GM12878 (cell line): ENCODE data around the gene ERC1. TPM values are rescaled to one million over a fixed set of nuclear protein-coding genes. Genes with fewer than 3 reads are reported as not detected.

ENCODE experiments used
- MEF2A ChIP-seq: IDR thresholded peaks from 2 replicates; pipeline ENCODE4 v1.6.1; 2011; ENCODE audit warnings: low read depth, mild to moderate bottlenecking, low read length, moderate library complexity; ENCODE audit not compliant: insufficient read depth
- NKRF ChIP-seq: fragments of 450-650 bp; conservative IDR thresholded peaks from 2 replicates; pipeline ENCODE4 v1.6.1; 2017; ENCODE audit warnings: mild to moderate bottlenecking, moderate library complexity
- SKIL ChIP-seq: fragments of 450-650 bp; IDR thresholded peaks from 2 replicates; pipeline ENCODE4 v1.6.1; 2017; ENCODE audit warnings: mild to moderate bottlenecking, low read depth, inconsistent platforms; ENCODE audit not compliant: poor library complexity, severe bottlenecking
- SMC3 ChIP-seq: IDR thresholded peaks from 2 replicates; pipeline ENCODE4 v1.6.1; 2011; ENCODE audit warnings: low read length, improper control_type of control experiment, borderline replicate concordance
- polyA plus RNA-seq, 11 experiments: library from polyadenylated mRNA; depleted of rRNA in 4 of 11; unstranded in 6 of 11; stranded (reverse) in 5 of 11; fragments of >200 nt; fragmentation: Nextera tagmentation in 4 of 11; fragmentation: Illumina TruSeq in 1 of 11; extraction: Ambion mirVana in 4 of 11; extraction: Trizol in 1 of 11; gene quantifications; 1 replicate in 1 of 11; 2 replicates in 10 of 11; pipeline versions ENCODE4 v1.2.1 to v1.2.3, GENCODE V29; 2011 to 2016; ENCODE audit warnings: inconsistent platforms in 2 of 11, missing spikeins in 2 of 11, low read depth in 1 of 11
- total RNA-seq, 4 experiments: library from RNA; depleted of rRNA in 3 of 4; stranded (reverse); fragments of >200 nt in 3 of 4; fragmentation: Illumina TruSeq in 1 of 4; extraction: Trizol in 1 of 4; gene quantifications; 2 replicates each; pipeline versions ENCODE4 v1.2.1 to v1.2.3, GENCODE V29; 2013 to 2021
- TF ChIP-seq, protein P1 (sequence below): fragments of 150-350 bp; IDR thresholded peaks from 2 replicates; pipeline ENCODE4 v1.6.1; 2016; ENCODE audit warnings: low read depth, low read length
- TF ChIP-seq, protein P2 (sequence below): fragments of 450-650 bp; IDR thresholded peaks from 2 replicates; pipeline ENCODE4 v1.6.1; 2018; ENCODE audit warnings: mild to moderate bottlenecking, low read depth, moderate library complexity; ENCODE audit not compliant: partially characterized antibody

The ERC1 gene
- total and polyA plus RNA-seq, 10 of the 15 experiments (the other 5 are each of a cell fraction or from before 2014, with no cell fraction given), result 0.75 to 8.0 (median 5.0) TPM

DNA sequence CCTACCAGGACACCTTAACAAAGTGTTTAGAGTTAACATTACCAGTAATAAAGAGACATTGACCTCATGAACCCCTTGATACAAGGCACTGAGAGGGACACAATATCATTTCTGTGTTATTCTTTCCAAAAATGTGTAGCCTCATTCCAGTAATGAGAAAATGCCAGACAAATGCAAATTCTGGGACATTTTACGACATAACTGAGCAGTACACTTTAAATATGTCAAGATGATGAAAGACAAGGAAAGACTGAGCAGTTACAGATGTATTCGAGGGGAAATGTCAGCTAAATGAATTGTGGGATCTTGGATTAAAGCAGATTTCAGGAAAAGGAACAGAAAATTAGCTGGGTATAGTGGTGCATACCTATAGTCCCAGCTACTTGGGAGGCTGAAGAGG, 255.6 kb downstream of the ERC1 start (continued):
- TF ChIP-seq MEF2A (no peak), SMC3 (no peak), SKIL (no peak), NKRF (no peak)
- TF ChIP-seq, protein P1, sequence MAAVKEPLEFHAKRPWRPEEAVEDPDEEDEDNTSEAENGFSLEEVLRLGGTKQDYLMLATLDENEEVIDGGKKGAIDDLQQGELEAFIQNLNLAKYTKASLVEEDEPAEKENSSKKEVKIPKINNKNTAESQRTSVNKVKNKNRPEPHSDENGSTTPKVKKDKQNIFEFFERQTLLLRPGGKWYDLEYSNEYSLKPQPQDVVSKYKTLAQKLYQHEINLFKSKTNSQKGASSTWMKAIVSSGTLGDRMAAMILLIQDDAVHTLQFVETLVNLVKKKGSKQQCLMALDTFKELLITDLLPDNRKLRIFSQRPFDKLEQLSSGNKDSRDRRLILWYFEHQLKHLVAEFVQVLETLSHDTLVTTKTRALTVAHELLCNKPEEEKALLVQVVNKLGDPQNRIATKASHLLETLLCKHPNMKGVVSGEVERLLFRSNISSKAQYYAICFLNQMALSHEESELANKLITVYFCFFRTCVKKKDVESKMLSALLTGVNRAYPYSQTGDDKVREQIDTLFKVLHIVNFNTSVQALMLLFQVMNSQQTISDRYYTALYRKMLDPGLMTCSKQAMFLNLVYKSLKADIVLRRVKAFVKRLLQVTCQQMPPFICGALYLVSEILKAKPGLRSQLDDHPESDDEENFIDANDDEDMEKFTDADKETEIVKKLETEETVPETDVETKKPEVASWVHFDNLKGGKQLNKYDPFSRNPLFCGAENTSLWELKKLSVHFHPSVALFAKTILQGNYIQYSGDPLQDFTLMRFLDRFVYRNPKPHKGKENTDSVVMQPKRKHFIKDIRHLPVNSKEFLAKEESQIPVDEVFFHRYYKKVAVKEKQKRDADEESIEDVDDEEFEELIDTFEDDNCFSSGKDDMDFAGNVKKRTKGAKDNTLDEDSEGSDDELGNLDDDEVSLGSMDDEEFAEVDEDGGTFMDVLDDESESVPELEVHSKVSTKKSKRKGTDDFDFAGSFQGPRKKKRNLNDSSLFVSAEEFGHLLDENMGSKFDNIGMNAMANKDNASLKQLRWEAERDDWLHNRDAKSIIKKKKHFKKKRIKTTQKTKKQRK, result no peak
- TF ChIP-seq, protein P2, sequence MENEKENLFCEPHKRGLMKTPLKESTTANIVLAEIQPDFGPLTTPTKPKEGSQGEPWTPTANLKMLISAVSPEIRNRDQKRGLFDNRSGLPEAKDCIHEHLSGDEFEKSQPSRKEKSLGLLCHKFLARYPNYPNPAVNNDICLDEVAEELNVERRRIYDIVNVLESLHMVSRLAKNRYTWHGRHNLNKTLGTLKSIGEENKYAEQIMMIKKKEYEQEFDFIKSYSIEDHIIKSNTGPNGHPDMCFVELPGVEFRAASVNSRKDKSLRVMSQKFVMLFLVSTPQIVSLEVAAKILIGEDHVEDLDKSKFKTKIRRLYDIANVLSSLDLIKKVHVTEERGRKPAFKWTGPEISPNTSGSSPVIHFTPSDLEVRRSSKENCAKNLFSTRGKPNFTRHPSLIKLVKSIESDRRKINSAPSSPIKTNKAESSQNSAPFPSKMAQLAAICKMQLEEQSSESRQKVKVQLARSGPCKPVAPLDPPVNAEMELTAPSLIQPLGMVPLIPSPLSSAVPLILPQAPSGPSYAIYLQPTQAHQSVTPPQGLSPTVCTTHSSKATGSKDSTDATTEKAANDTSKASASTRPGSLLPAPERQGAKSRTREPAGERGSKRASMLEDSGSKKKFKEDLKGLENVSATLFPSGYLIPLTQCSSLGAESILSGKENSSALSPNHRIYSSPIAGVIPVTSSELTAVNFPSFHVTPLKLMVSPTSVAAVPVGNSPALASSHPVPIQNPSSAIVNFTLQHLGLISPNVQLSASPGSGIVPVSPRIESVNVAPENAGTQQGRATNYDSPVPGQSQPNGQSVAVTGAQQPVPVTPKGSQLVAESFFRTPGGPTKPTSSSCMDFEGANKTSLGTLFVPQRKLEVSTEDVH, result no peak
